WERI-Rb-1 (cell line): ENCODE measurements around the gene DHRS7C.

Source experiments
- DNase-seq: peaks from one replicate; pipeline ENCODE4 v3.0.0-alpha.2; 2020
- H3K27ac ChIP-seq: fragments of 250-450 bp; sonication (Bioruptor Pico); 2 replicates; pipeline ENCODE4 v1.5.1; 2020; ENCODE audit warnings: mild to moderate bottlenecking, moderate library complexity
- H3K27me3 ChIP-seq: fragments of 250-450 bp; sonication (Bioruptor Pico); 2 replicates; pipeline ENCODE4 v1.5.1; 2021; ENCODE audit warnings: mild to moderate bottlenecking, low read depth, moderate library complexity; ENCODE audit not compliant: insufficient read depth, severe bottlenecking
- H3K36me3 ChIP-seq: fragments of 250-450 bp; sonication (Bioruptor Pico); 2 replicates; pipeline ENCODE4 v1.5.1; 2020; ENCODE audit warnings: mild to moderate bottlenecking, moderate library complexity
- H3K4me3 ChIP-seq: 2 replicates; pipeline ENCODE4 v1.5.1; 2011; ENCODE audit warnings: low read depth, mild to moderate bottlenecking, control low read depth, low read length
- H3K9me3 ChIP-seq: fragments of 250-450 bp; sonication (Bioruptor Pico); 2 replicates; pipeline ENCODE4 v1.5.1; 2021; ENCODE audit warnings: mild to moderate bottlenecking, moderate library complexity; ENCODE audit not compliant: severe bottlenecking
- CTCF ChIP-seq: IDR thresholded peaks from 2 replicates; pipeline ENCODE4 v1.5.1; 2011; ENCODE audit warnings: low read depth, mild to moderate bottlenecking, control low read depth, inconsistent platforms, low read length

Gene DHRS7C

GRCh38 chr17:9813166-9813565 lies 21.8 kb upstream of the DHRS7C start:
- TF ChIP-seq CTCF, result no peak
- Histone ChIP-seq H3K36me3 (no peaks in the 10 kb centered on the region), H3K9me3 (no peaks in the 10 kb centered on the region), H3K27me3 (no peaks in the 10 kb centered on the region), H3K4me3 (no peak overlapping the region), H3K27ac (no peak overlapping the region)
- DNase-seq, result no peak

GRCh38 chr17:9811537-9811936 lies 20.1 kb upstream of the DHRS7C start:
- DNase-seq, result no peak
- Histone ChIP-seq H3K9me3 (no peaks in the 10 kb centered on the region), H3K27ac (no peak overlapping the region), H3K4me3 (no peak overlapping the region), H3K36me3 (no peaks in the 10 kb centered on the region), H3K27me3 (no peaks in the 10 kb centered on the region)
- no peak for TF ChIP-seq CTCF

- no peaks in the 10 kb centered on the region for H3K36me3 ChIP-seq
Observed at GRCh38 chr17:9811086-9811485, 19.7 kb upstream of the DHRS7C start.

GRCh38 chr17:9810100-9810949 lies 18.9 kb upstream of the DHRS7C start:
- no peak for TF ChIP-seq CTCF
- no peak overlapping the region for H3K4me3 ChIP-seq
- H3K9me3 ChIP-seq, result no peaks in the 10 kb centered on the region
- no peak overlapping the region for H3K27ac ChIP-seq
- DNase-seq, result no peak
- H3K36me3 ChIP-seq, result no peaks in the 10 kb centered on the region
- H3K27me3 ChIP-seq, result no peaks in the 10 kb centered on the region

More at GRCh38 chr17:9811086-9811485, 19.7 kb upstream of the DHRS7C start:
- H3K4me3 ChIP-seq, result no peak overlapping the region
- no peaks in the 10 kb centered on the region for H3K9me3 ChIP-seq
- TF ChIP-seq CTCF, result no peak
- no peak overlapping the region for H3K27ac ChIP-seq
- no peak for DNase-seq
- no peaks in the 10 kb centered on the region for H3K27me3 ChIP-seq

- H3K27me3 ChIP-seq, result no peaks in the 10 kb centered on the region
- no peak overlapping the region for H3K4me3 ChIP-seq
- H3K27ac ChIP-seq, result no peak overlapping the region
- DNase-seq, result no peak
- no peak for TF ChIP-seq CTCF
- no peaks in the 10 kb centered on the region for H3K9me3 ChIP-seq
- no peaks in the 10 kb centered on the region for H3K36me3 ChIP-seq
Observed at GRCh38 chr17:9809409-9809808, 18.0 kb upstream of the DHRS7C start.

GRCh38 chr17:9806699-9807098 lies 15.3 kb upstream of the DHRS7C start:
- no peaks in the 10 kb centered on the region for H3K9me3 ChIP-seq
- no peak for TF ChIP-seq CTCF
- no peak for DNase-seq

More at GRCh38 chr17:9806699-9807098, 15.3 kb upstream of the DHRS7C start:
- Histone ChIP-seq H3K4me3 (no peak overlapping the region), H3K27me3 (no peaks in the 10 kb centered on the region), H3K27ac (no peak overlapping the region), H3K36me3 (no peaks in the 10 kb centered on the region)
